Endodermal cell (in vitro differentiated cells): ENCODE measurements around the gene TMCO4. TPM values are rescaled to one million over a fixed set of nuclear protein-coding genes. Genes with fewer than 3 reads are reported as not detected.

ENCODE experiments used
- DNase-seq: peaks from one replicate; pipeline ENCODE4 v3.0.0-alpha.2; 2017
- H3K27ac ChIP-seq: 2 replicates; pipeline ENCODE4 v1.5.1; 2013; ENCODE audit warnings: mild to moderate bottlenecking, low read depth, low read length, moderate library complexity
- H3K27me3 ChIP-seq: 2 replicates; pipeline ENCODE4 v1.6.1; 2013; ENCODE audit warnings: mild to moderate bottlenecking, low read length, moderate library complexity; ENCODE audit not compliant: insufficient read depth, control insufficient read depth, poor library complexity, severe bottlenecking
- H3K36me3 ChIP-seq: 2 replicates; pipeline ENCODE4 v1.7.0; 2013; ENCODE audit warnings: mild to moderate bottlenecking, low read length, moderate library complexity; ENCODE audit not compliant: control insufficient read depth, insufficient read depth
- H3K4me1 ChIP-seq: one replicate; pipeline ENCODE4 v1.7.0; 2013; ENCODE audit warnings: low read length; ENCODE audit not compliant: control insufficient read depth, insufficient read depth
- H3K4me3 ChIP-seq: 2 replicates; pipeline ENCODE4 v1.5.1; 2013; ENCODE audit warnings: mild to moderate bottlenecking, low read length, moderate library complexity
- H3K9ac ChIP-seq: 2 replicates; pipeline ENCODE4 v1.6.1; 2013; ENCODE audit warnings: mild to moderate bottlenecking, low read length, moderate library complexity; ENCODE audit not compliant: poor library complexity, severe bottlenecking; ENCODE audit errors: extremely low read depth
- H3K9me3 ChIP-seq: 2 replicates; pipeline ENCODE4 v1.6.1; 2013; ENCODE audit warnings: mild to moderate bottlenecking, low read length, moderate library complexity; ENCODE audit not compliant: control insufficient read depth
- H3K27ac Mint-ChIP-seq: 2 replicates; pipeline ENCODE4 v1.8.0; 2020; ENCODE audit warnings: mixed read lengths
- H3K27me3 Mint-ChIP-seq: 2 replicates; pipeline ENCODE4 v1.8.0; 2021; ENCODE audit warnings: mild to moderate bottlenecking, mixed read lengths; ENCODE audit not compliant: insufficient read depth
- H3K36me3 Mint-ChIP-seq: 2 replicates; pipeline ENCODE4 v1.8.0; 2020; ENCODE audit warnings: low read depth, mixed read lengths
- H3K4me1 Mint-ChIP-seq: 2 replicates; pipeline ENCODE4 v1.8.0; 2020; ENCODE audit warnings: mixed read lengths
- H3K4me3 Mint-ChIP-seq: 2 replicates; pipeline ENCODE4 v1.8.0; 2020; ENCODE audit warnings: mild to moderate bottlenecking, moderate library complexity, mixed read lengths
- H3K9me3 Mint-ChIP-seq: 2 replicates; pipeline ENCODE4 v1.8.0; 2020; ENCODE audit warnings: mild to moderate bottlenecking, mixed read lengths
- CTCF ChIP-seq: fragments of 200-600 bp; sonication (generic); conservative IDR thresholded peaks from 2 replicates; pipeline ENCODE4 v1.5.0; 2021; ENCODE audit warnings: antibody characterized with exemption, mild to moderate bottlenecking
- WGBS, 2 experiments: methylation state at CpG; one replicate each; pipeline versions ENCODE4 v1.1.5 to v1.1.7; 2013; ENCODE audit warnings: missing lambda C conversion rate in 2 of 2, mixed read lengths in 1 of 2; ENCODE audit not compliant: insufficient coverage in 1 of 2, insufficient read length in 1 of 2; 5-methylcytosine and 5-hydroxymethylcytosine counted together
- total RNA-seq, 2 donors: library from RNA; stranded (reverse); fragmentation: NEBNext Ultra II Directional in 1 of 2; extraction: Animal tissue kit (Norgen Biotek cat#: 25700) in 1 of 2; gene quantifications; 2 replicates in 1 of 2; 3 replicates in 1 of 2; pipeline ENCODE4 v1.2.1, GENCODE V29; 2021

TMCO4 gene
- total RNA-seq, 2 donors from 2014 or later, result 6.2 to 6.6 TPM

GRCh38 chr1:19828546-19828945 is 28.8 kb upstream of the TMCO4 start:
- H3K9ac ChIP-seq, result no peak overlapping the region
- H3K27ac ChIP-seq, result no peak overlapping the region
- Mint-ChIP-seq H3K36me3 (no peaks in the 10 kb centered on the region), H3K4me3 (no peak overlapping the region), H3K27me3 (peaks cover 19% of the 10 kb centered on the region), H3K4me1 (peaks cover 7% of the 10 kb centered on the region), H3K9me3 (peaks cover 11% of the 10 kb centered on the region), H3K27ac (no peak overlapping the region)
- DNase-seq, result no peak
- no peaks in the 10 kb centered on the region for H3K4me1 ChIP-seq
- no peak overlapping the region for H3K4me3 ChIP-seq
- no peaks in the 10 kb centered on the region for H3K36me3 ChIP-seq
- peaks cover 6% of the 10 kb centered on the region for H3K9me3 ChIP-seq
- 81 to 88% methylated on average over 1 to 3 of the region's 3 CpGs for WGBS, 2 experiments
- no peak for TF ChIP-seq CTCF
- H3K27me3 ChIP-seq, result no peaks in the 10 kb centered on the region

- Mint-ChIP-seq H3K27ac (no peak overlapping the region), H3K36me3 (no peaks in the 10 kb centered on the region), H3K27me3 (peaks cover 12% of the 10 kb centered on the region), H3K9me3 (peaks cover 1% of the 10 kb centered on the region), H3K4me3 (no peak overlapping the region), H3K4me1 (peaks cover 7% of the 10 kb centered on the region)
- Histone ChIP-seq H3K4me3 (no peak overlapping the region), H3K9ac (no peak overlapping the region), H3K9me3 (no peaks in the 10 kb centered on the region), H3K27ac (no peak overlapping the region), H3K36me3 (no peaks in the 10 kb centered on the region), H3K4me1 (no peaks in the 10 kb centered on the region), H3K27me3 (no peaks in the 10 kb centered on the region)
- peak; percentile 90 for DNase-seq
- peak; percentile 58 for TF ChIP-seq CTCF
- 51 to 74% methylated on average over 3 to 6 of the region's 6 CpGs for WGBS, 2 experiments
These were observed 25.6 kb upstream of the TMCO4 start for GRCh38 chr1:19825298-19825697.

- no peak for TF ChIP-seq CTCF
- 70 to 91% methylated on average over 4 of the region's 4 CpGs for WGBS, 2 experiments
- H3K36me3 Mint-ChIP-seq, result no peaks in the 10 kb centered on the region
- Histone ChIP-seq H3K4me1 (no peaks in the 10 kb centered on the region), H3K4me3 (no peak overlapping the region), H3K27me3 (no peaks in the 10 kb centered on the region), H3K9me3 (no peaks in the 10 kb centered on the region), H3K27ac (no peak overlapping the region), H3K36me3 (no peaks in the 10 kb centered on the region), H3K9ac (no peak overlapping the region)
- peaks cover 1% of the 10 kb centered on the region for H3K9me3 Mint-ChIP-seq
- peaks cover 12% of the 10 kb centered on the region for H3K27me3 Mint-ChIP-seq
- peaks cover 7% of the 10 kb centered on the region for H3K4me1 Mint-ChIP-seq
- DNase-seq, result no peak
- H3K27ac Mint-ChIP-seq, result no peak overlapping the region
- H3K4me3 Mint-ChIP-seq, result no peak overlapping the region
These were observed 24.8 kb upstream of the TMCO4 start for GRCh38 chr1:19824541-19824940.
